ENCODE results near the gene PCSK5.

DNA sequence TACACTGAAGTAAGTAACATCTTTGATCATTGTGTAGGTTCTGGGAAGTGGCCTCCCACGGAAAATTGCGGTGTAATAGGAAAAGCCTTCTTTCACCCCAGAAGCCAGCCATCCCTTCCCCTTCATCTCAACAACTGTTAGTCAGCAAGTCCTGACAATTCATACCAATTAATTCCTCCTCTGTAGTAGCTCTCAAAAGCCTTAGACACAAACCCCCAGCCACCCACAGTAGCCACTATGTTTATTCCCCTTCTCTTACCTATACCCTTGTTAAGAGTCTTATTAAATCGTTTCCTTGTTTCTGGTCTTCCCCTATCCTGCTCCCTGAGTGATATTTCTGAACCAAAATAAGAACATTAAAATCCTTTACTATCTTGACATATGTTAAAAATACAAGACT lies 143.6 kb downstream of the PCSK5 start:
- TF ChIP-seq, protein P1, sequence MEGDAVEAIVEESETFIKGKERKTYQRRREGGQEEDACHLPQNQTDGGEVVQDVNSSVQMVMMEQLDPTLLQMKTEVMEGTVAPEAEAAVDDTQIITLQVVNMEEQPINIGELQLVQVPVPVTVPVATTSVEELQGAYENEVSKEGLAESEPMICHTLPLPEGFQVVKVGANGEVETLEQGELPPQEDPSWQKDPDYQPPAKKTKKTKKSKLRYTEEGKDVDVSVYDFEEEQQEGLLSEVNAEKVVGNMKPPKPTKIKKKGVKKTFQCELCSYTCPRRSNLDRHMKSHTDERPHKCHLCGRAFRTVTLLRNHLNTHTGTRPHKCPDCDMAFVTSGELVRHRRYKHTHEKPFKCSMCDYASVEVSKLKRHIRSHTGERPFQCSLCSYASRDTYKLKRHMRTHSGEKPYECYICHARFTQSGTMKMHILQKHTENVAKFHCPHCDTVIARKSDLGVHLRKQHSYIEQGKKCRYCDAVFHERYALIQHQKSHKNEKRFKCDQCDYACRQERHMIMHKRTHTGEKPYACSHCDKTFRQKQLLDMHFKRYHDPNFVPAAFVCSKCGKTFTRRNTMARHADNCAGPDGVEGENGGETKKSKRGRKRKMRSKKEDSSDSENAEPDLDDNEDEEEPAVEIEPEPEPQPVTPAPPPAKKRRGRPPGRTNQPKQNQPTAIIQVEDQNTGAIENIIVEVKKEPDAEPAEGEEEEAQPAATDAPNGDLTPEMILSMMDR (conservative IDR thresholded peaks at IDR 0.05; ENCODE audit: low read length), result no peak
- TF ChIP-seq EZH2phosphoT487 (IDR thresholded peaks at IDR 0.05; ENCODE audit: borderline replicate concordance, low read depth, low read length), result no peak

Measured in OCI-LY7 (cell line).